Cardiac septum (tissue), 1 donor: ENCODE data around the gene GABRB2. TPM values are rescaled to one million over a fixed set of nuclear protein-coding genes. Genes with fewer than 3 reads are reported as not detected.
"Not testable (repeated sequence)": the region's sequence is repeated elsewhere in the genome, so short reads cannot be mapped to it uniquely, and the experiment has no call there.

Experiments
- DNase-seq: peaks from one replicate; pipeline ENCODE4 v3.0.0-alpha.2; 2020; ENCODE audit warnings: low spot score
- intact Hi-C: fragments of 100-400 bp; cut with DNase I; formaldehyde crosslinking; loops from one replicate; pipeline ENCODE4 v1.14.0; 2022
- total RNA-seq: library from RNA; stranded (reverse); fragmentation: NEBNext Ultra II Directional; extraction: Animal tissue kit (Norgen Biotek cat#: 25700); gene quantifications from one replicate; pipeline ENCODE4 v1.2.1, GENCODE V29; 2021
- donor health status: DM: no; HTN: no; CAD: no.

The GABRB2 gene
- total RNA-seq, 1 donor from 2014 or later = 0.22 TPM

DNA sequence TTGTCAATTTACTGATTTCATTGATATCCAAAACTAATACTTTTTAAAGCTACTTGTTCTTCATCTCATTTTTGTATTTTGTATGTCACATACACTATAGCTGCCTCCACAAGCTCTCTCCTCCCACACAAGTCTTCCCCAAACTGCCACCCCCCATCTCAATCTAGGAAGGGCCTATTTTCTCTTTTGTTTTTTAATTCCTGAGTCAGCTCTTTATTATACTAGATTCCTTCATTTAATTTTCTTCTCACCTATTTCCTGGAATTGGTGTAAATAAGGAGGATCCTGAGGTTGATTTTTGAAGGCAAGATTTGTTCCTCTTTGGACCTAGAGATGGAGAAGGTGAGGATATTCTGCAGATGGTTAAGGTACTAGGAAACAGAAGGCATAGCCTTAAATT lies 277.4 kb downstream of the GABRB2 start:
- no peak for DNase-seq
- intact Hi-C loops = no loop called here

DNA sequence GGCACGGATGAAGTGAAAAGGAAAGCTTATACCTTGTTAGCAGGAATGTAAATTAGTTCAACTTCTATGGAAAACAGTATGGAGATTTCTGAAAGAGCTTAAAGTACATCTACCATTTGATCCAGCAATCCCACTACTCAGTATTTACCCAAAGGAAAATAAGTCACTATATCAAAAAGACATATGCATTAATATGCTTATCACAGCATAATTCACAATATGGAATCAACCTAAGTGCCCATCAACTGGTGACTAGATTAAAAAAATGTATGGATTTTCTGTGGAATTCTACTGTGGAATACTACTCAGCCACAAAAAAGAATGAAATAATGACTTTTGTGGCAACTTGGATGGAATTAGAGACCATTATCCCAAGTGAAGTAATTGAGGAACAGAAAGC lies 279.6 kb downstream of the GABRB2 start:
- intact Hi-C loops = no loop called here
- no peak for DNase-seq

DNA sequence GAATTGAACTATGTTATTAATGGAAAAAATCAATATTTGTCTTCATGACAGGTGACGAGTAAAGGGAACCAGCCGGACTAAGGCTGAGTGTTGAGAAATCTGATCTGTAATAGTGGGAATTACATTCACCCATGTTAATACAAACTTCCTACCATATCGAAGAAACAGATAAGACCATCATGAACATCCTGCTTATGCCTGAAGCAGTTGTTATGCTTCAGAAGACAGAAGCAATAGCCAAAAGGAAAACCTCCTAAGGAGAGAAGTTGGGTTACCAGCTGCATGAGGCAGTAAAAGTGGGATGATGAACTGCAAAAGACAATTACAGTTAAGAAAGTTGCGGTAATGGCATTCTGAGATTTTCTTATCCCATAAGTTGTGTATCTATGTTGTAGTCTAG lies 281.5 kb downstream of the GABRB2 start:
- no peak for DNase-seq
- intact Hi-C loops = no loop called here

- intact Hi-C loops = no loop called here
- DNase-seq = no peak
Measured at GRCh38 chr5:161263191-161263590, 283.3 kb downstream of the GABRB2 start.

DNA sequence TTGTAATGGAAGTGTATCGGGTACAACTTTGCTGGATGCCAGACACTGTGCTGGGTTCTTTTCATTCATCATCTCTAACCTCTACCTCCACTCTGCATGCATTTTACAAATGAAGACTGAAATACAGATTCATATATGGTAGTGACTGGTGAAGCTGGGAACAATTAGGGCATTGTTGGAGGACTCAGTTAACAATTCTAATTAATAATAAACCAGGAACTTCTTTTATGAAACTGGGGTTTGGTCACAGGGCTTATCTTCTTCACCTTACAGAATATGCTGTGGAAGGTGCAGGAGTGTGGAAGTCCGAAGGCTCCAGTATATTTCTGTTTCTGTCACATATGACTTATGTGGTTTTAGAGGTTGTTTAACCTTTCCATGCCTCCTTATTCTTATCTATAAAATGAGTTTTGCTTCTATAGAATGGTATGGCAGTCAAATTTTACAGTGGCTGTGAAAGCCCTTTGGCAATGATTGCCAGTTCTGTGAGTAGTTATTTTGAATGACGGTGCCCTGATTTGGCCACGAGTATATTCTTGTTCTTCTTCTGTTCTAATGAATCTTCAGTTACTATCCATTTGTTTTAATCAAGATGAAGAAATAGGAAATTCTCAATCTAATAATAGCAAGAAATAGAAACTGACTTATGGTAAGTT lies 284.7 kb downstream of the GABRB2 start:
- DNase-seq = no peak
- intact Hi-C loops = no loop called here

DNA sequence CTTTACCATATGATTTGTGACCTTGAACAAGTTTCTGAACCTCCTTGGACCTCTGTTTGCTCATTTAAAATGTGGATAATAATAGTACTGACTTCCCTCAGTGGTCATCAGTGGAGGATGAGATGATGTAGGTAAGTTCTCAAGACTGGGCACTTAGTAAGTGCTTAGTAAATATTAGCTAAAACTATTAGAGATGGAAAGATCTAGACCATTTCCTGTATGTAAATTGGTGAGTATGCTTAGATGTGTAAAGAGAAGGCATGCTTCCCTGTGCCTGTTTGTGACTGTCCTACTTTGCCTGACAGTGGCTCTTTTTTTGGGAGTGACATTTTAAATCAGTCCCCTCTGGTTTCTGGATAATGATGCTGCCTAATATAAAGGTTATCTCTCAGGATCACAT lies 288.1 kb downstream of the GABRB2 start:
- DNase-seq = no peak
- intact Hi-C loops = no loop called here

GRCh38 chr5:161256957-161257356 lies 289.6 kb downstream of the GABRB2 start:
- DNase-seq = no peak
- intact Hi-C loops = no loop called here

DNA sequence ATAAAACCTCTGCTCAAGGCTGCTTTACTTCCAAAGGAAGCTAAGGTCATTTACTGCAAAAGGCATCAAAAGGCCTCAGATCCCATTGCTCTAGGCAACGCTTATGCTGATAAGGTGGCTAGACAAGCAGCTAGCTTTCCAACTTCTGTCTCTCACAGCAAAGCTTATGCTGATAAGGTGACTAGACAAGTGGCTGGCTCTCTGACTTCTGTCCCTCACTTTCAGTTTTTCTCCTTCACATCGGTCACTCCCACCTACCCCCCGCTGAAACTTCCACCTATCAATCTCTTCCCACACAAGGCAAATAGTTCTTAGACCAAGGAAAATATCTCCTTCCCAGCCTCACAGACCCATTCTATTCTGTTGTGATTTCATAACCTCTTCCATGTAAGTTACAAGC lies 293.6 kb downstream of the GABRB2 start:
- intact Hi-C loops, DNase-seq: not testable (repeated sequence)

DNA sequence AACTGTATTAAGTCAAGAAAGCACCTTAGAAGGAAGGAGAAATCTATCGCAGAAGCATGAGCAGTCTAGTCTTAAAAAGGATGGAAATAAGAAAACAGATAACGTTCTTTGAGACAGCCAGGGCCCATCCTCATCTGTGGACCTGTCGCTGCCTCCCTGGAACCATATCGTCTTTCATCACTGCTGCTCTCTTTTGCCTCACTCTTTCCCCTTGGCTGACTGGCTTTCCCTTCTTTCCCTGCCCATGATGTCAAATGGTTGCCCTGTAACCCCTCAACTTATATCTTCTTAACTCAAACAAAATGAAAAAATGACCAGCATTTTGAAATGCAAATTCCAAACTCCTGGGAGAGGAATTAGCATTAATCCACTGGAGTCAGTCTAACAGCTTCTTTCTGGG lies 299.8 kb downstream of the GABRB2 start:
- DNase-seq = no peak
- intact Hi-C loops = no loop called here

DNA sequence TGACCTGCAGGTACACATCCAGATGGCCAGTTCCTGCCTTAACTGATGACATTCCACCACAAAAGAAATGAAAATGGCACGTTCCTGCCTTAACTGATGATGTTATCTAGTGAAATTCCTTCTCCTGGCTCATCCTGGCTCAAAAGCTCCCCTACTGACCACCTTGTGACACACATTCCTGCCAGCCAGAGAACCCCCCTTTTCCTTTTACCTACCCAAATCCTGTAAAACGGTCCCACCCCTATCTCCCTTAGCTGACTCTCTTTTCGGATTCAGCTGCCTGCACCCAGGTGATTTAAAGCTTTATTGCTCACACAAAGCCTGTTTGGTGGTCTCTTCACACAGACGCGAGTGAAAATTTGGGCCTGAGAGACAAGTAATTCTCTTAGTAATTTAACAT lies 300.7 kb downstream of the GABRB2 start:
- DNase-seq, intact Hi-C loops: not testable (repeated sequence)

Other genes with a start within 250 kb of the GABRB2 start
- gene GABRA6, start 139.0 kb upstream of the GABRB2 start, total RNA-seq = not detected